Activated T-helper 1 cell treated with anti-CD3 and anti-CD28 coated beads, Interleukin-2, amount 50 U/mL, for 16 hours (primary cell): Measurements from ENCODE around the gene RNF112.

Source experiments
- DNase-seq, 2 donors: peaks; one replicate each; pipeline ENCODE4 v3.0.0-alpha.2; 2020; ENCODE audit warnings: low read depth in 1 of 2, low spot score in 1 of 2

Gene RNF112, protein sequence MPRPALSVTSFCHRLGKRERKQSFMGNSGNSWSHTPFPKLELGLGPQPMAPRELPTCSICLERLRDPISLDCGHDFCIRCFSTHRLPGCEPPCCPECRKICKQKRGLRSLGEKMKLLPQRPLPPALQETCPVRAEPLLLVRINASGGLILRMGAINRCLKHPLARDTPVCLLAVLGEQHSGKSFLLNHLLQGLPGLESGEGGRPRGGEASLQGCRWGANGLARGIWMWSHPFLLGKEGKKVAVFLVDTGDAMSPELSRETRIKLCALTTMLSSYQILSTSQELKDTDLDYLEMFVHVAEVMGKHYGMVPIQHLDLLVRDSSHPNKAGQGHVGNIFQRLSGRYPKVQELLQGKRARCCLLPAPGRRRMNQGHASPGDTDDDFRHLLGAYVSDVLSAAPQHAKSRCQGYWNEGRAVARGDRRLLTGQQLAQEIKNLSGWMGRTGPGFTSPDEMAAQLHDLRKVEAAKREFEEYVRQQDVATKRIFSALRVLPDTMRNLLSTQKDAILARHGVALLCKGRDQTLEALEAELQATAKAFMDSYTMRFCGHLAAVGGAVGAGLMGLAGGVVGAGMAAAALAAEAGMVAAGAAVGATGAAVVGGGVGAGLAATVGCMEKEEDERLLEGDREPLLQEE

DNA sequence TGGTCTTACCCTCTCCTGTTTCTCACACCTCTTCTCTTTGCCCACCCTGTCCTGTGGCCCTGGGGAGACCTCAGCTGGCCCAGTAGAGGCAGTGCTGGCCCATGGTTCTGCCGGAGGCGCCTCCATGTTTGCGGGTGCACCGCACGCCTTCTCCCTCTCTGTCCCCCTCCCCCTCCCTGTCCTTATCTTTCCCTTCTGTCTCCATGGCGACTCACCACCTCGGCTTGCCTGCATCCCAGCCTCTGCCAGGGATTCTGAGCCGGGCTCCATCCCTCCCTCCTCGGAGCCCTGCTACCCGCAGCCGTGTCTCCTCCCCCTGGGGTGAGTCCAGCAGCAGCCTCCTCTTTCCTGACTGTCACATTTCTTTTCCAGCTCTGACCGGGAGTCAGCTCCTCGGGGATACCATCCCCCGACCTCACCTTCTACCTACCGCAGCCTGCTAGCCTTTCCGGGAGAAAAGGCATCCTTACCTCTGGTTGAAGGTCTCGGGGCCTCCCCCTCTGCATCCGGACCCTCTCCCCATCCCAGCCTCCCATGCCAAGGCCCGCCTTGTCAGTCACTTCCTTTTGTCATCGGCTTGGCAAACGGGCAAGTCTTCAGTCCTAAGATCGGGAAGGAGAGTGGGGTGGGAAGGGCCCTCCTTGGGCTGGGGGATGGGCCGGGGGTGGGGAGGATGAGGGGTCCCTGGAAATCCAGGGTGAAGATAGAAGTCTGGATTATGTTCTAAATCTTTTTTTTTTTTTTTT is at the start of gene RNF112:
Gene RNF112 (plus strand): TSS at position 358 of the 746 bp plus-strand sequence. CDS start 177 bp downstream, at position 535.
- DNase-seq = no peak

DNA sequence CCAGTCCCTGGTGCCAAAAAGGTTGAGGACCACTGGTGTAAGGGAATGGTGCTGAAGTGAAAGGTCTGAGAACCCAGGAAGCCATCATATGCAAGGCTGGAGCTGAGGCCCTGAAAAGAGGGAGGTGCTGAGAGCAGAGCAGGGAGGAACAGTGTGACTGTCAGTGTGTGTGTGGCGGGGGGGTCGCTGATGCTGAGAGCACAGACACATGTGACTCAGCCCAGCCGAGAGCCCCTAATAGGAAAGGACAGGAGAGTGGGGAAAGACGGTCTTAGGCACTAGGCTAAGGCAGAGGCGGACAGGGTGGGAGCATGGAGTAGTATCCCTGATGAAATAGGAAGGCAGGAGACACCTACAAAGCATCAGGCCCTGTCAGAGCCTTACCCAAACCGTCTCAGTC is 49.7 kb upstream of the RNF112 start:
- DNase-seq = no peak

DNA sequence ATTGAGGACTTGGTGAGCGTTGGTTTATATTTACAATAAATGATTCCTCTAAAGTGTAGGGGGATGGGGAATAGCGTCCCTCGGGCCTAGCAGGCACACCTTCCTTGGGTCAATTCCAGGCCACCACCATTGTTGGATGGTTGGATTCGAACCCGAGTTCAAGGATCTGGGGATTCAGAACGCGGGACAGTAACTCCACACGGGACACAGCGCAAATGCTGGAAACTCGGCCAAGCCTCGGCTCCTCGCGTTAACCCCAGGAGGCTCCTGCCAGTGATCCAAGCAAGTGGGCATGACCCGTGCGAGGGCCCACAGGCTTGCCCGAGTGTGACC is 49.1 kb upstream of the RNF112 start:
- no peak for DNase-seq

DNA sequence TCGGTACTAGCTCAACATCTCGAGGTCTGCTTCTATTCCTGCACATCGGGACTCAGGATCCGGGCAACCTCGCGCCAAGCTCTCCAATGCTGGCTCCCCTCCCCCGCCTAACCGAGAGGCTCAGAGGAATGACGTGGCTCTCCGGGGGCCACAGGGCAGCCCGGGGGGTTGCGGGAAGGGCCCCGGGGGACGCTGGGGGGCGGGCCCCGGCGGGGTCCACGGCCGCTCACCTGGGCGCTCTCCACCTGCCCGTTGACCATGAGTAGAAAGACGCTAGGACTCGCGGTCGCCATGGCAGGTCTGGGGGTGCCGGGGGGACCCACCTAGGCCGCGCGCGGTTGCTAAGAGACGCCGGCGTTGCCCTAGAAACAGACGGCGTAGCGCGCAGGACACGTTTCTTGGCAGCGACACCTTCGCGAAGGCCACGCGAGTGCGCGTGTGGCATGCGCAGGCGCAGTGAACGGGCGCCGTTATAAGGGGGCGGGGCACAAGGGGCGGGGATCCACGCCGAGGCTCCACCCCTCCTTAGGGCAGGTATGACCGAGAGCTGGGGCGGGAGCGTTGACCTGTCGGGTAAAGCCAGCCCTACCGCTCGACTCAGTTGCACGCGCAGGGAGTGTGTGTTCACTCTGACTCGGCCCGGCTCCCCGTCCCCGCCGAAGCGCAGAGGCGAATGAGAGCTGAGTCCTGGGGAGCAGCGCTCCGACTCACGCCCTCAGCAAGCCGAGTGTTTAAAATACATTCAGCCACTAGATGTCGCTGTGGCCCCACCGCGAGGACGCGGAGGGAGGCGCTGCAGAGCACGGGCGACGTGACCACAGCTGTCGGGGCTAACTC is 48.5 kb upstream of the RNF112 start, which contains the start of gene B9D1:
Gene B9D1 (minus strand): TSS at position 447 of the 837 bp plus-strand sequence. CDS start 154 bp downstream, at position 293.
- DNase-seq = peak; percentile 89 to 91

DNA sequence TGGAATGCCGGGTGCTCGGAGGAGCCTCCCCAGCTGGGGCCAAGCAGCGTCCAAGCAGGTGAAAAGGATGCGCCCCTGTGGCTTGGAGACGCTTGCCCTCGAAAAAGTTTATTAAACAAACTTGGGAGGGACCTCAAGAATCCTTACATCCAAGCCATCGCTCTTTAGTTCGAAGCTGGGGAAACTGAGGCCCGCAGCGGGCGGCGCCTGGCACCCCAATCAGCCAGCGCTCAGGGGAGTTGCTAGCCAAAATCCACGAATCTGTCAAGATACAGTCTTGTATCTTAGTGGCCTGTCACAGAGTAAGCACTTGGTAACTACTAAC is 48.0 kb upstream of the RNF112 start:
- DNase-seq = no peak

DNA sequence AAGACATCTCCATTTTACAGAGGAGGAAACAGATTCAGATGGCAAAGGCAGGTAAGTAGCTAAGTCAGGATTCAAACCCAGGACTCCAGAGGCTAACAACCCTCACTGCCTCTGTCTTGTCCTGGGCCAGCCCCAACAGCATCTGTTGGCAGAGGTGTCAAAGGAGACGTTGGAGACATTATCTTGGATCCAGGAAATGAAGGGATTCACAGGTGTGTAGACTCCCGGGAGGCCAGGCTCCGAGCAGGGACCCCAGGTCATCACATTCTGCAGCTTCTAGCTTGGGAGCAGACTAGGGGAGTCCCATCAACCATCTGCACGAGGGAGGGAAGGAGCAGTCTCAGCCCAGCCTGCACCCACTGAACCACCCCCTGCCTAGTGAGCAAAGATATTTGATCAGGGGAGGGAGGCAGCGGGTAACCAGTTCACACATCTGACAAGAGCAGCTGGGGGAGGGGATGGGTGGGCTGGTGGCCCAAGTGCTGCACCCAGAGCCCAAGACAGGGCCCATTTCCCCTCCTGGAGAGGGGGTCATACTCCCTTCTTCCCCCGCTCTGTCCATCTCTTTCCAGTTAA is 47.5 kb upstream of the RNF112 start:
- no peak for DNase-seq

DNA sequence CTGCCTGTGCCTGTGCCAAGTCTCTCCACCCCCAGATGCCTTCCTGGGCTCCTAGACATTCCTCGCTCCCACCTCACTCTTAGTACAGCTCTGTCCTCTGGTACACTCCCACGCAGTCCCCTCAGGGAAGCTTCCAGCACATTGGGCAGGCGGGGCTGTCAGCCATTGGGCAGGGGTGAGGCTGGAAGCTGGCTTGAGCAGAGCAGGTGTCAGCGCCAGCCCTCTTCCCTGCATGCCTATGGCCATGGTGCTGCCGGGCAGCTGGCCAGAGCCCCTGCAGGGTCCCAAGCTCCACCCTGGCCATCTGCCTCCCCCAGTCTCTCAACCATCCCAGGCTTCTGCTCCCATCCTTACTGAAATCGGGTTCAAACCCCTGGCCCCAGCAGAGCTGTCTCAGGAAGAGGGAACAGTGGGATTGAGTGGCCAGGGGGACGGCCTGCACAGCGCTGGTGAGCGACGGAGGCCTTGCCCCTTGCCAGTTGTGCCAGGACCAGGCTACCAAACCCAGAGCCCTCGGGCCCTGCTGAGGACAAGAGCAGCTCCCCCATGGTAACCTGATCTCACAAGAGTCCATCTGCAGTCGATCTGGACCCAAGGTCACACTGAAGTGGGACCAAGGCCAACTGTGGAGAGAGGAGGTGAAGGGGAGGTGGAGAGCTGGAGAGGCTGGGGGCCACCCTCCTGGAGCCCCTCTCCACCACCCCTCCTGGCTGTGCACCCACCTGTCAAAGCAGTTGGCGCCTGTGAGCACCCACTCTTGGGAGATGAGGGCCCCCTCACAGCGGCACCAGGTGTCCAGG is 46.1 kb upstream of the RNF112 start:
- no peak for DNase-seq

DNA sequence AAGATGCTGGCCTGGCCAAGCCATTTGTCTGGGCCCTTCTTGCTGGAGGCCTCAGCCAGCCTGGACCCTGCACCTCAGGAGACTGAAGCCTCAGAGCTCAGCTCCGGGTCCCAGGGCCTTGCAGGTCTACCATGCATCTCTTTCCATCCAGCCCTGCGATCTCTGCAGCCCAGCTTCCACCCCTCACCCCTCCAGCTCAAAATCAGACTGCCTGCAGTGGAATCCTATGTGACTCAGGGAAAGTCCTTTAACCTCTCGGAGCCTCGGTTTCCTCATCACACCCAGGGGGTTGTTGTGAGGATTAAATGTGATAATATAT is 45.6 kb upstream of the RNF112 start:
- DNase-seq = no peak

DNA sequence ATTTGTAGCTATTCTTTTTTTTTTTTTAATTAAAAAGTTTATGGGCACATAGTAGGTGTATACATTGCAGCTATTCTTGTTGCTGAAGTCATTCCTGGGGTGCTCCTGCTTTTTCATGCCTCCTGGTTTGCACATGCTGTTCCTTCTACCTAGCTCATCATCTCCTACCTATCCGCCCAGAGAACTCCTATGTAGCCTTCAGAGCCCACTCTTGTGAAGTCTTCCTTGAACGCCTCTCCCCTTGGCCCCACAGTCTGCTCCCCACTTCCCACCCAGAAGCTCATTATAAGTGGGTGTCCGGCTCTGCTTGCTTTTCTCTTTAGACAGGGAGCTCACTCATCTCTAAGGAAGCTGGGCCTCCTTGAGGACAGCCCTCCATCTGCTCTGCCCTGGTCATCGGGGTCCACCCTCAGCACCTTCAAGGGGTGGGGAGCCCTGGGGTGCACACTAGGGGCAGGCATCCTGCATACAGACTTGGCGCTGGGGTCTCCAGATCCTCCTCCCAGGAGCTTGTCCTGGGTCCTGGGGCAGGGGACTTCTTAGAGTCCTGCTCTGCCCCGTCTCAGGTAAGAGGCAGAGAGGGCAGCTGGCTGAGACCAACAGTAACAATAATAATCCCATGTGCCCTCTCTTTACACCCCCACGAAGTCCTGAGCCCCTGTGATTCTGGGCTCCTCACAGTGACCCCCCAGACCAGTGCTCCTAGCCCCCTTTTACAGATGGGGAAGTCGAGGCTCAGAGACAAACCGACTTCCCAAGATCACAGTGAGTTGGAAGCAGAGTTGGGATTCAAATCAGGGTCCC is 45.0 kb upstream of the RNF112 start:
- DNase-seq = no peak

DNA sequence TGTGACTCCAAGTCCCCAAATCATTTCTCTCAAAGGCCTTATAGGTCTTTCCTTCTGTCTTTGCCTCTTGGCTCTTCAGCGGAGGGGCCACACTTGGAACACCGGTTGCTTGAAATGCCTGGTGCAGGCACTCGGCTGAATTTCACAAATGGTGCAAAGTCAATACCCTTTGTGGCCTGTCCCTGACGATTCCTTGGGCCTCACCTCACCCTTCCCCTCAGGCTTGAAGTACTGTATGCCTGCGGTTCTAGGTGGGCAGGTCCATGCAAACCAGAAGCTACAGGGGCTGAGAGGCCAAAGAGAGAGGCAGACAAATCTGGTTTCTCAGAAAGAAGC is 44.4 kb upstream of the RNF112 start:
- no peak for DNase-seq

DNA sequence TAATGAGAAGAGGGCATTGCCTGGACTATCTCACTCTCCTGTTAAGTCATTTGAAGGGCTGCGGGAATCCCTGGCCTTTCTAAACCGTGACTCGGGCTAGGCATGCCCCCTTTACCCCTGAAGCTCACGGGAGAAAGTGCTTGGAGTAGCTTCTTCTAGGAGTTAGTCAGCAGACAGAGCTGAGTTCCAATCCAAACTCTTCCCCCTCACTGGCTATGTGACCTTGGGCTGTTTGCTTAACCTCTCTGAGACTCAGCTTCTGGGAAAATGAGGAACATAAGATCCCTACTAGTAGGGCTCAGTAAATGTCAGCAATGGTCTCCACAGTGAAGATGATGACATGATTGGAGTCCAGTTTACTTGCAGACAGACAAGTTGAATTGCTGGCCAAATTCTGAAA is 42.8 kb upstream of the RNF112 start:
- no peak for DNase-seq

DNA sequence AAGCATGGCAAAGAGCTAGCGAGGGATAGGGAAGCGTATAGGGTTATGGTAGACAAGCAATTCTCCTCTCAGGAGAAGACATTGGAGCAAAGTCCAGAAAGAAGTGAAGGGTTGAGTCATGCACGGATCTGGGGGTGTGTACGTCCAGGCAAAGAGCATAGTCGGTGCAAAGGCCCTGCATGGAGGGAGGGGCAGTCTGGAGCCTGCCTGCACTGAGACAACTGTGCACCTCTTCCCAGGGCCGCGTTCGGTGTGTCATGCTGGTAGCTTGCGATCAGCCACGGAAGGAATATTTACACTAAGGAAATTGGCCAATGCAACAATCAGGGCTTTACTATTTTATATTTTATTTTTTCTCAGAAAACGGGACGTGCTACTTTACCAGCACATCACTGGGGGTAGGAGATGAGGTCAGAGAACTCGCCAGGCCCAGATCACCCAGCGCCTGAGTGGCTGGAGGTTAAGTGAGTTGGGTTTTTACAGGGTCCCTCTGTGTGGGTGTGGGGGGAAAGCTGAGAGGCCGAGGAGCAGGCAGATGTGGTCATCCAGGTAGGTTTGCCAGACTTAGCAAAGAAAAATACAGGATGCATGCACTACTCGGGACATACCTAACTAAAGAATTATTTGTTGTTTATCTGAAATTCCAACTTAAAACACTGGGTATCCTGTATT is 41.8 kb upstream of the RNF112 start:
- no peak for DNase-seq

DNA sequence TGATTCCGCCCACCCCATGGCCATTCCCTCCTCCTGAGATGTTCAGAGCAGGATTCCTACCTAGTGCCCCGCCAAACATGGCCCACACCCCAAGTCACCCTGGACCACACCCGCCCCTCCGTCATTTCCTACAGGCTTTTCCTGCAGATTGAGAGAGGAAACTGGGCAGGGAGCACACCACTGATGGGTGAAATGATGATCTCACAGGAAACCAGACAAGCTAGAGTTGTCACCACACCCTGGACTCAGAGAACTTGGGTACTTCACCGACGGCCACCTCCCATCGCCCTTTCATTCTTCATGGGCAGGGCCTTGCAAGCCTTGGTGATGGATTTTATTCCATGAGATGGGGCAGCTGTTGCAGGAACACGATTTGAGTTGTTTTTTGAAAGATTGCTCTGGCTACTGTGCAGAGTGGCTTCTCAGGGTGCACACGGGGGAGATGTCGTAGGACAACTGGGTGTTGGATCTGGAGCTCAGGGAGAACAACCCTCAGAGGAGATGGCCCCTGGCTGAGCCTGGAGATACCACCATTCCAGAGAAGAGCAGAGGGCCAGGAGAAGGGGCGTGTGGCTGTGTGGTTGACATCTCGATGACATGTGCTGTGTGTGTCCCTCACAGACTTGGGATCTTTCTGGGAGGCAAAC is 41.1 kb upstream of the RNF112 start:
- DNase-seq = no peak

DNA sequence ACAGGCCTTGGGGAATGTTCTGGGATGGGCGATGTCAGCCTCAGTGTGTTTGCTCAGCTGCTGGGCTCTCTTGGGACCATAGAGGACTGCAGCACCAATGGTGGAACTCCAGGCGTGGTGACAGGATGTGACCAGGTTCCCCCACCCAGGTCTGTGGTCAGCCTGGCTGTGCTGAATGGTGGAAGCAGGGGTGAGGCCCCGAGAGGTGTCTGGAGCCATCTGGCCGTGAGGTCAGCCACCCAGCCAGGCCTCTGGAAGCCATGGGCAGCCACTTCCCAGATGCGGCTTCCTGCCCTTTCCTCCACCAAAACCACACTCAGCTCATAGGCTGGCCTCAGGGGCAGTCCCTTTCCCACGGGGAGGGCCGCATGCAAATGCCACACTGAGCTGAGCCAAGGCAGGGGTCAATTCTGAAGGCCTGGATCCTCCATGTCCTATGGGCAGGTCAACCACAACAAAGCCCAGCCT is 40.5 kb upstream of the RNF112 start:
- no peak for DNase-seq

DNA sequence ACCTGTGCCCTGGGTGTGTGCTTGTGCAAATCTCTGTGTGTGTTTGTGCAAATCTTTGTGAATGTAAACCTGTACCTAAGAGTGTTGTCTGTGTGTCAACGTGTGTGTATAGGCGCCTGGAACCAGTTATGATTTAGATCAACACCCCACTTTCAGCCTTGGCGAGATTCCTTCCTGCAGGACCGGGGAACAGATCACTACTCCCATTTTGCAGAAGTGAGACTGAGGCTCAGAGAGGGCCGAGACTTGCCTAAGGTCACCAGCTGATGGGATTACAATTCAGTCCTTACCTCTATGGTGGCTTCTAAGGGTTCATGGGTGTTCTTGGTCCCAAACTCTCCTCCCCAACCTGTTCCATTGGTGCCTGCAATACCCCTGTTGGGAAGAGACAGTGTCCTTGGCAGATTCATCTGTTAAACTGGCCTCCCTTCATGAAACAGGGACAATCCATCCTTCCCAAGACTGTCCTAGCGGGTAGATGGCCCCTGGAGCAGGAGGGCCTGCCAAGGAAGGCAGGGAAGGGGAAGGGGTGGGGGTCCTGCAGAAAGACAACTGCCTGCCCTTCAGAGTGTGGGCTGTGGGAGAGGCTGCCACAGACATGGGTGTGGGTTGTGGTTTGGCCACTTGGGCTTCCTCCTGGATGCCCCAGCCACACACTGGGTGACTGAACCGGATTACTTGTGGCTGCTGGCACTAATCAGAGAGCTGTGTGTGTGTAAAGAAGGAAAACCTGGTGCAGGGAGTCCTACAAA is 39.6 kb upstream of the RNF112 start:
- no peak for DNase-seq

DNA sequence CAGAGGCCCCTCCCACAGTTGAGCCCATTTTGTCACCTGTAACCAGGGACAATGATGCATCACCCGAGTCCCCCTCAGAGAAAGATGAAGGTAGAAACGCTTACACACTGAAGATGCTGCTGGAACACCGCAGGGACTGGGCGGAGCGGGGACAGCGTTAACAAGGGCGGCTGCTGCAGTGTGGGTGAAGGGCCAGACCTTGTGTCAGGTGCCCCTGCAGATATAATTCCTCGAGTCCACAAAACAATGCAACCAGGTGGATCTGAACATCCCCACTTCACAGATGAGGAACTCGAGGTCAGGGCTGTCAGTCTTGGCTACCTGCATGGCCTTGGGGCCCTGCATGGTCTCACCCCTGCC is 39.0 kb upstream of the RNF112 start:
- DNase-seq = no peak

DNA sequence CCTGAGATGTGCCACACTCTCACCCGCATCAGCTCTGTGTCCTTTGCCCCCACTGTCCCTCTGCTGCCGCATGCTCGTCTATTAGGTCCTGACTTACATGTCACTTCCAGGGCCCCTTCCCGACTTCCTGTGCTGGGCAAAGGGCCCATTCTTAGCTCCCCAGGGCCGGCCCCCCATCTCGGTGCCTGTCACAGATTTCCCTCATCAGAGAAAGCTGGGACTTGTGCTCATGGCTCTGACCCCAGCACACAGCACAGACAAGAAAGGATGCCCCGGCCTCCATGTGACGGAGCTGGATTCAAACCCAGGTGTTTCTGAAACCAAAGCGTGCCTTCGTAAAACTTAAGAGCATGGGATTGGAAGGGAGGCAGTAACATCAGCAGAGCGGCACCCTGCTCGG is 38.6 kb upstream of the RNF112 start:
- no peak for DNase-seq
